HEK293 (cell line): Measurements from ENCODE around the gene SPNS1.
A peak's percentile ranks its signal among the peaks of the same experiment; 100 is the strongest.

Source experiments
- CTCF ChIP-seq: fragments of 450-650 bp; formaldehyde crosslinking; IDR thresholded peaks from 2 replicates; pipeline ENCODE4 v1.5.1; 2016; ENCODE audit warnings: missing biosample characterization, missing genetic modification characterization
- IKZF3 ChIP-seq: fragments of 450-650 bp; IDR thresholded peaks from 2 replicates; pipeline ENCODE4 v1.5.0; 2018; ENCODE audit warnings: missing biosample characterization, mild to moderate bottlenecking, missing genetic modification characterization, moderate library complexity
- KLF10 ChIP-seq: fragments of 450-650 bp; IDR thresholded peaks from 2 replicates; pipeline ENCODE4 v1.5.1; 2018; ENCODE audit warnings: missing biosample characterization, mild to moderate bottlenecking, missing genetic modification characterization
- KLF9 ChIP-seq: fragments of 450-650 bp; formaldehyde crosslinking; IDR thresholded peaks from 2 replicates; pipeline ENCODE4 v1.5.1; 2016; ENCODE audit warnings: missing biosample characterization, missing genetic modification characterization, low read depth
- PRDM2 ChIP-seq: fragments of 450-650 bp; formaldehyde crosslinking; IDR thresholded peaks from 2 replicates; pipeline ENCODE4 v1.5.1; 2016; ENCODE audit warnings: missing biosample characterization, missing genetic modification characterization, borderline replicate concordance
- TSHZ1 ChIP-seq: fragments of 450-650 bp; formaldehyde crosslinking; IDR thresholded peaks from 2 replicates; pipeline ENCODE4 v1.5.1; 2016; ENCODE audit warnings: missing biosample characterization, missing genetic modification characterization, borderline replicate concordance
- ZBTB20 ChIP-seq: fragments of 450-650 bp; formaldehyde crosslinking; IDR thresholded peaks from 2 replicates; pipeline ENCODE4 v1.5.1; 2016; ENCODE audit warnings: missing biosample characterization, missing genetic modification characterization
- ZNF274 ChIP-seq, 2 experiments: fragments of 200-500 bp in 1 of 2; fragments of 450-650 bp in 1 of 2; sonication (Bioruptor generic) in 1 of 2; formaldehyde crosslinking in 1 of 2; IDR thresholded peaks; 2 replicates each; pipeline versions ENCODE4 v1.5.1 to v1.6.1; 2014 to 2016; ENCODE audit warnings: borderline replicate concordance in 1 of 2, inconsistent platforms in 1 of 2, low read length in 1 of 2, missing biosample characterization in 1 of 2, missing genetic modification characterization in 1 of 2
- ZNF623 ChIP-seq: fragments of 450-650 bp; formaldehyde crosslinking; IDR thresholded peaks from 2 replicates; pipeline ENCODE4 v1.5.1; 2016; ENCODE audit warnings: missing biosample characterization, missing genetic modification characterization
- ZNF639 ChIP-seq: fragments of 450-650 bp; formaldehyde crosslinking; IDR thresholded peaks from 2 replicates; pipeline ENCODE4 v1.5.1; 2016; ENCODE audit warnings: missing biosample characterization, missing genetic modification characterization
- ZNF660 ChIP-seq: fragments of 450-650 bp; IDR thresholded peaks from 2 replicates; pipeline ENCODE4 v1.5.1; 2018; ENCODE audit warnings: missing biosample characterization, mild to moderate bottlenecking, missing genetic modification characterization
- ZNF704 ChIP-seq: fragments of 450-650 bp; formaldehyde crosslinking; IDR thresholded peaks from 2 replicates; pipeline ENCODE4 v1.5.1; 2016; ENCODE audit warnings: missing biosample characterization, missing genetic modification characterization
- ZSCAN5A ChIP-seq: fragments of 450-650 bp; formaldehyde crosslinking; IDR thresholded peaks from 2 replicates; pipeline ENCODE4 v1.5.1; 2016; ENCODE audit warnings: missing biosample characterization, missing genetic modification characterization

GRCh38 chr16:28977703-28978662 is 3.4 kb downstream of the SPNS1 start:
- TF ChIP-seq IKZF3 (tag by site-specific recombination) (no peak), ZNF660 (tag by site-specific recombination) (no peak), CTCF (tag by site-specific recombination) (peak; percentile 33; the same call in 1 of the 2 replicates), ZNF639 (tag by site-specific recombination) (no peak), KLF9 (tag by site-specific recombination) (no peak), ZBTB20 (no peak), ZNF704 (tag by site-specific recombination) (no peak), TSHZ1 (no peak), PRDM2 (tag by site-specific recombination) (no peak), KLF10 (tag by site-specific recombination) (no peak), ZNF274 (IDR thresholded peaks at IDR 0.05; ENCODE audit: low read length) (no peak), ZNF274 (tag by site-specific recombination; IDR thresholded peaks at IDR 0.05; ENCODE audit: borderline replicate concordance) (no peak), ZSCAN5A (tag by site-specific recombination) (no peak), ZNF623 (tag by site-specific recombination) (no peak)
